H7 (cell line): ENCODE results near the gene KLK2. TPM values are rescaled to one million over a fixed set of nuclear protein-coding genes. Genes with fewer than 3 reads are reported as not detected.

ENCODE experiments used
- DNase-seq: peaks from one replicate; pipeline ENCODE4 v3.0.0; 2012
- H3K27me3 ChIP-seq: 2 replicates; pipeline ENCODE4 v1.6.0; 2011; ENCODE audit warnings: mild to moderate bottlenecking, low read length; ENCODE audit not compliant: control insufficient read depth, insufficient read depth
- H3K36me3 ChIP-seq: replicated peaks from 2 replicates; pipeline ENCODE4 v1.5.1; 2011; ENCODE audit warnings: low read length; ENCODE audit not compliant: control insufficient read depth, insufficient read depth
- H3K4me3 ChIP-seq: 2 replicates; pipeline ENCODE4 v1.5.1; 2011; ENCODE audit warnings: low read depth, mild to moderate bottlenecking, control low read depth, low read length, moderate library complexity; ENCODE audit not compliant: insufficient read depth
- total RNA-seq: library from RNA; depleted of rRNA; stranded (reverse); fragments of >200 nt; shearing (Covaris generic); gene quantifications from 2 replicates; pipeline ENCODE4 v1.2.3, GENCODE V29; 2014; rRNA removed

Gene KLK2
- total RNA-seq, 1 experiment from 2014 or later, result not detected

DNA sequence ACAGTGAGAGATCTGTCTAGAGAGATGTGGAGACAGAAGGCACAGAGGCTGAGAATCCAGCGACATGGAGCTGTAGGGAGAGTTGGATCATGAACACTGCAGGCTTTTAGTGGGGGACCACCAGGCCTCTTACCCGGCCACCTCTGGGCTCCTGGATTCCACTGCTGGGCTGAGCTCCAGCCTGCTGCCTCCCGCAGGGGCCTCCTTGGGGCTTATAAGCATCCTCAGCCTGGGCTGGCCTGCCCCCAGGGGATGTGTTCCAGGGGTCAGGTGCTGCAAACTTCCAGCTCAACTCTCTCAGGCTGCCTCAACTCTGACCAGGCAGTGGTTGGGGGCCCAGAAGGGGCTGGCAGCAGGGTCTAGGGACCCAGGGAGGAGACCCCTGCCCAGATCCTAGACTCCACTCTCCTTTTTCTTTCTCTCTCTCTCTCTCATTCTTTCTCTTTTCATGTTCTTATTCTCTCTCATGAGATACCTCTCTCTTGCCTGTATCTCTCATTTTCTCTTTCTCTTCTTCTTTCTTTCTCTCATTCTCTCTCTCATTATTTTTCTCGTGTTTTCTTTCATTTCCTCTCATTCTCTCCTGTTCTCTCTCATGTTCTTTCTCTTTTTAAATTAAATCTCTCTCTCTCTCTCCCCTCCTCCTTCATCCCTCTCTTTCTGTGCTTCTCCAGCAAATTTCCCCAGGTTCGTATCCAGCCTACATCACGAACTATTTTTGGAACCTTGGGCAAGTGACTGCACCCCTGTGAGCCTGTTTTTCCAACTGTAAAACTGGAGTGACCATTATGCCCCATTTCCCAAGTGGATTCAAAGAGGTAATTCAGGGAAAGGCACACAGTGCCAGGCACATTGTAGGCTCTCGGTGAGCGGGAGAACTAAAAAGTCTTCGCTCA lies 38.2 kb downstream of the KLK2 start, which contains the start of gene KLK4:
KLK4 (minus strand) TSS at position 190 of the 896 bp plus-strand sequence. CDS start 657 bp downstream, outside the sequence.
- Histone ChIP-seq H3K36me3 (no peaks in the 10 kb centered on the region), H3K27me3 (peaks cover 51% of the 10 kb centered on the region), H3K4me3 (no peak within 1 kb of the TSS)
- DNase-seq, result peak; percentile 46

- peak; percentile 70 for DNase-seq
- H3K4me3 ChIP-seq, result no peak overlapping the region
- H3K27me3 ChIP-seq, result peaks cover 49% of the 10 kb centered on the region
- H3K36me3 ChIP-seq, result no peaks in the 10 kb centered on the region
Observed at GRCh38 chr19:50912102-50912599, 38.9 kb downstream of the KLK2 start.

DNA sequence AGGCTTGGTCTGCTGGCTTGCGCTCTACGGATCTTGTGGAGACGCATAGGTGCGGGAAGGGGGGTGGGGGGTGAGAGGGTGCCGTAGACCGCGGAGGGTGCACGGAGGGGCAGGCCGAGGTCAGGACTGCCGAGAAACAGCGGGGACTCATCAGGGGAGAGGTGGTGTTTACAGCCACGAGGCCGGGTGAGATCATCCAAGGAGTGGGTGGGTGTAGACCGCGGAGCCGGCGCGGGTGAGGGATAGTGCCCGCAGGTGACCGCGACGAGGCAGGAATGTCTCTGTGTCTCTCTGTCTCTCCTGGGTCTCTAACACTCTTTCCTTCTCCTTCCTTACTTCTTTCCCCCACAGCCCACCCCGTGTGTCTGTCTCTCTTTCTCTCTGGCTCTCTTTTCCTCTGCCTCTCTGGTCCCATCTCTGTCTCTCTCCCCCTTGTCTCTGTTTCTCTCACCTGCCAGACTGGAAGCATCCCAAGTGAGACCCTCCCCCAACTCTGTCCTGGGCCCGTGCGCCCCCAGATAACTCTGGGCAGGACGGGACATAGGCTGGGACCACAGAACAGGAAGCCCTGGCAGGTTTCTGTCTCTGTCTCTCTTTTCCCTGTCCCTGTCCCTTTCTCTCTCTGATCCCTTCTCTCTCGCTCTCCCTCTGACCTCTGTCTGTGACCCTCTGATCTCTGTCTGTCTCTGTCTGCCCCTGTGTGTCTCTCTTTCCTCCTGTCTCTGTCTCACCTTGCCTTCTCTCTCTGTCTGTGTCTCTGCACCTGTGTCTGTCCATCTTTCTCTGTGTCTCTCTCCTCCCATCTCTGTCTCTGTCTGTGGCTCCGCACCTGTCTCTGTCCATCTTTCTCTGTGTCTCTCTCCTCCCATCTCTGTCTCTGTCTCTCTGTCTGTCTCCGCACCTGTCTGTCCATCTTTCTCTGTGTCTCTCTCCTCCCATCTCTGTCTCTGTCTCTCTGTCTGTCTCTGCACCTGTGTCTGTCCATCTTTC lies 39.8 kb downstream of the KLK2 start:
- peaks cover 48% of the 10 kb centered on the region for H3K27me3 ChIP-seq
- peak; percentile 66 for DNase-seq
- no peaks in the 10 kb centered on the region for H3K36me3 ChIP-seq
- peak overlapping the region; percentile 25; the same call in 1 of the 2 replicates for H3K4me3 ChIP-seq

- DNase-seq, result no peak
- Histone ChIP-seq H3K27me3 (peaks cover 26% of the 10 kb centered on the region), H3K4me3 (no peak overlapping the region)
Observed at GRCh38 chr19:50916069-50916468, 42.8 kb downstream of the KLK2 start.

DNA sequence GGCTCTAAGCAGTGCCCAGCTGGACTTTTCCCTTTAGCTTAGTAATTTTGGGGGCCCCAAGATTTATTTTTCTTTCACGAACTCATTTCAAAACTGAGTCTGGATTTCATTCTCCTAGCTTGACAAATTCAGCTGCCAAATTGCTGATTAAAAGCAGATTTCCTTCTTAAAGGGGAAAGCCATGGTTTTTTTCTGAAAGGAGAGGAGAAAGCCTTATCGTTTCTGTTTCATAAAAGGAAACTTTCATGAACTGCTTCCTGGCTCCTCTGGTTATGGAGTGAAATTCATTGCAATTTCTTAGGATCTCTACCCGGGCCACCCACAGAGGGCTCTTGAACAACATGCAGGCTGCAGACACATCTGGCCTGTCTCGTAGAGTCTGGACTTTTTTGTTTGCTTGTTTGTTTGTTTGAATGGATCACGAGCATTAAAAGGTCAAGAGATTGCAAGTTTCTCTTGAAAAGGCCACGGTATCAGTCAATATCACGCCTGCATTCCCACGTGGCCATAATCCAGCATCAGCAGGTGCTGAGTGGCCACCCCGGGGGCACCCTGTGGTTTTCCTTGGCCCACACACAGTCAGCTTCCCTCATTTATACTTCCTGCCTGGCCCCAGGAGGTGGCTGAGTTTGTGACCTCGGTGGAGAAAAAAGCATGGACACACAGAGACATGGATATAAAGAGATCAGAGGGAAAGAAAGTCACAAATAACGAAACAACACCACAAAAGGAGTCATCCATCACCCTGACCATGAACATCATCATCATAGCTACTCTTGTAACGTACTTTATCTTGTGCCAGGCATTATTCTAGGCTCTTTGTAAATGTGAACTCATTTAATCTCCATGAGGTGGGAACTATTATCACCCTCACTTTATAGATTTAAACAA lies 48.4 kb downstream of the KLK2 start:
- Histone ChIP-seq H3K36me3 (no peaks in the 10 kb centered on the region), H3K4me3 (no peak overlapping the region), H3K27me3 (no peaks in the 10 kb centered on the region; the same call in 1 of the 2 replicates)
- peak; percentile 45 for DNase-seq

More at GRCh38 chr19:50916069-50916468, 42.8 kb downstream of the KLK2 start:
- H3K36me3 ChIP-seq, result no peaks in the 10 kb centered on the region

DNA sequence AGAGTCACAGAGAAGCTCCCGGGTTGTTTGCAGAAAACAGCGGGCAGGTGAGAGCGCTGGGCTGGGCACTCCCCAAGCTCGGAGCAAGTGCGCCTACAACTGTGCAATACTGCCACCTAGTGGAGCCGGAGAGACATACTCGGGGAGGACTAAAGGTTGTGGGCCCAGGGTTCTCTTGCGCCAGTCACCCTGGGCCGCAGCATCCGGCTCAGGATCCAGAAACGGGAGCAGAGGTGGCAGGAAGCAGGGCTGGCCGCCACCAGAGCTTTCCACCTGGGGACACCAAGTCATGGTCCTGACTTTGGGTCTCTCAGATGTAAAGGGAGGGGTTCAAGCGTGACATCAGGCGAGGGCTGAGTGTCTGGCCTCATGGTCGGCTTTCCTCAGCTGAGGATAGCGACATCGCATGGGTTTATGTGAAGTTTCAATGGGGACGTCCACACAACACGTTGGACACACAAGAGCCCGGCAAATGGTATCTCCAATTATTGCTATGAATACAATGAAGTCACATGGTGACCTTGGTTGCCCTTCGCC lies 49.1 kb downstream of the KLK2 start:
- H3K4me3 ChIP-seq, result no peak overlapping the region
- no peaks in the 10 kb centered on the region for H3K36me3 ChIP-seq

GRCh38 chr19:50924586-50924985 lies 51.3 kb downstream of the KLK2 start:
- Histone ChIP-seq H3K27me3 (no peaks in the 10 kb centered on the region; the same call in 1 of the 2 replicates), H3K36me3 (no peaks in the 10 kb centered on the region), H3K4me3 (no peak overlapping the region)
- DNase-seq, result no peak

More for the DNA sequence above, 49.1 kb downstream of the KLK2 start:
- no peaks in the 10 kb centered on the region; the same call in 1 of the 2 replicates for H3K27me3 ChIP-seq
- peak; percentile 89 for DNase-seq

- Histone ChIP-seq H3K27me3 (no peaks in the 10 kb centered on the region), H3K36me3 (no peaks in the 10 kb centered on the region), H3K4me3 (no peak overlapping the region)
- DNase-seq, result no peak
Observed at GRCh38 chr19:50925734-50926133, 52.5 kb downstream of the KLK2 start.

DNA sequence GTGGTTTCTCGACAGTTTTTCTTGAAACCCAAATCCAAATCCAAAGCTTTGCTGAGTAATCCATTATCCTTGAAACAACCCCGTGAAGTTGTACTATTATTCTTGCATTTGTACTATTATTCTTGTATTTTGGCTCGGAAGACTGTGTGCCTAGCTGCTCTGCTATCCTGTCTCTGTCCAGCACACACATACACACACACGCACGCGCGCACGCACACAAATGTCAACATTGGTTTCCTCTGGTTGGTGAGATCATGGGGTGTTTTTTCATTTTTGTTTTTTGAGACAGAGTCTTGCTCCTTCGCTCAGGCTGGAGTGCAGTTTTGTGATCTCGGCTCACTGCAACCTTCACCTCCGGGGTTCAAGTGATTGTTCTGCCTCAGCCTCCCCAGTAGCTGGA lies 52.9 kb downstream of the KLK2 start:
- no peaks in the 10 kb centered on the region for H3K36me3 ChIP-seq
- DNase-seq, result no peak
- H3K4me3 ChIP-seq, result no peak overlapping the region
- H3K27me3 ChIP-seq, result no peaks in the 10 kb centered on the region

- no peak overlapping the region for H3K4me3 ChIP-seq
- no peak for DNase-seq
- H3K36me3 ChIP-seq, result no peaks in the 10 kb centered on the region
- no peaks in the 10 kb centered on the region; the same call in 1 of the 2 replicates for H3K27me3 ChIP-seq
Observed at GRCh38 chr19:50928831-50929230, 55.6 kb downstream of the KLK2 start.

Other genes with a start within 250 kb of the KLK2 start
- gene SYT3, start 233.6 kb upstream of the KLK2 start, total RNA-seq, result 0.66 and 1.8 TPM in 2 replicates
- gene C19orf81, start 224.0 kb upstream of the KLK2 start, total RNA-seq, result 7.8 and 8.0 TPM in 2 replicates
- 0.35 and 0.67 TPM in 2 replicates for gene SHANK1, start 153.6 kb upstream of the KLK2 start, total RNA-seq
- 4.7 and 7.1 TPM in 2 replicates for gene CLEC11A, start 150.1 kb upstream of the KLK2 start, total RNA-seq
- not detected in 2 replicates for gene GPR32, start 103.0 kb upstream of the KLK2 start, total RNA-seq
- not detected in 2 replicates for gene ACP4, start 83.0 kb upstream of the KLK2 start, total RNA-seq
- gene KLK1, start 49.7 kb upstream of the KLK2 start, total RNA-seq, result not detected in 2 replicates
- gene KLK15, start 39.9 kb upstream of the KLK2 start, total RNA-seq, result not detected in 2 replicates
- gene KLK3, start 18.5 kb upstream of the KLK2 start, total RNA-seq, result not detected in 2 replicates
- not detected in 2 replicates for gene KLK4, start 38.0 kb downstream of the KLK2 start, total RNA-seq
- gene KLK5, start 79.6 kb downstream of the KLK2 start, total RNA-seq, result 1.7 TPM in 1 of 2 replicates, not detected in the other
- 0.38 and 0.74 TPM in 2 replicates for gene KLK6, start 96.2 kb downstream of the KLK2 start, total RNA-seq
- gene KLK7, start 110.5 kb downstream of the KLK2 start, total RNA-seq, result 0.24 and 1.1 TPM in 2 replicates
- gene KLK8, start 128.2 kb downstream of the KLK2 start, total RNA-seq, result 6.4 and 11.0 TPM in 2 replicates
- gene KLK10, start 146.3 kb downstream of the KLK2 start, total RNA-seq, result 0.14 and 2.4 TPM in 2 replicates
- not detected in 2 replicates for gene KLK11, start 153.2 kb downstream of the KLK2 start, total RNA-seq
- gene KLK12, start 161.6 kb downstream of the KLK2 start, total RNA-seq, result not detected in 2 replicates
- gene KLK13, start 191.7 kb downstream of the KLK2 start, total RNA-seq, result 2.0 and 3.0 TPM in 2 replicates
- gene KLK14, start 209.4 kb downstream of the KLK2 start, total RNA-seq, result not detected in 2 replicates
- 12.9 and 15.3 TPM in 2 replicates for gene CTU1, start 235.0 kb downstream of the KLK2 start, total RNA-seq